Measurements from ENCODE around the gene KIF3B. TPM values are rescaled to one million over a fixed set of nuclear protein-coding genes. Genes with fewer than 3 reads are reported as not detected.
A peak's percentile ranks its signal among the peaks of the same experiment; 100 is the strongest.

KIF3B gene
- total and polyA plus RNA-seq, 2 of the 13 experiments (the other 11 are each of a cell fraction or from before 2014, with no cell fraction given): 23.6 to 28.8 TPM

- TF ChIP-seq LRRFIP1 (CRISPR knock-in tag; conservative IDR thresholded peaks at IDR 0.05) (no peak), ZNF441 (CRISPR knock-in tag; IDR thresholded peaks at IDR 0.05; ENCODE audit: borderline replicate concordance) (no peak), MTF2 (CRISPR knock-in tag; IDR thresholded peaks at IDR 0.05; ENCODE audit: borderline replicate concordance) (no peak), ZBTB38 (CRISPR knock-in tag; IDR thresholded peaks at IDR 0.05) (no peak), RBM22 (optimal IDR thresholded peaks at IDR 0.05; ENCODE audit: low read length) (no peak), KDM3A (CRISPR knock-in tag; IDR thresholded peaks at IDR 0.05; ENCODE audit: low read depth) (no peak; the same call in 1 of the 2 replicates), IRF2 (CRISPR knock-in tag; IDR thresholded peaks at IDR 0.05) (peak; percentile 79), RBFOX2 (IDR thresholded peaks at IDR 0.05; ENCODE audit: low read depth, low read length) (no peak), MTF1 (CRISPR knock-in tag; IDR thresholded peaks at IDR 0.05) (no peak), ATF3 (CRISPR knock-in tag; IDR thresholded peaks at IDR 0.05) (no peak), HMGA1 (CRISPR knock-in tag; conservative IDR thresholded peaks at IDR 0.05) (no peak), RARG (CRISPR knock-in tag; IDR thresholded peaks at IDR 0.05; ENCODE audit: low read depth) (no peak), ZSCAN25 (CRISPR knock-in tag; IDR thresholded peaks at IDR 0.05) (no peak), ZNF362 (CRISPR knock-in tag; IDR thresholded peaks at IDR 0.05; ENCODE audit: borderline replicate concordance) (no peak), ZNF781 (CRISPR knock-in tag; IDR thresholded peaks at IDR 0.05; ENCODE audit: borderline replicate concordance, not compliant biosample characterization) (peak; percentile 4), ZMYM4 (CRISPR knock-in tag; IDR thresholded peaks at IDR 0.05) (0 out of 2 replicates have a peak, but pooled peaks have one; percentile 29), TERF1 (CRISPR knock-in tag; IDR thresholded peaks at IDR 0.05) (no peak), ZNF251 (CRISPR knock-in tag; IDR thresholded peaks at IDR 0.05) (no peak), ZNF782 (CRISPR knock-in tag; IDR thresholded peaks at IDR 0.05; ENCODE audit: borderline replicate concordance) (0 out of 2 replicates have a peak, but pooled peaks have one; percentile 5), ZNF687 (CRISPR knock-in tag; IDR thresholded peaks at IDR 0.05) (no peak), SNAPC5 (CRISPR knock-in tag; IDR thresholded peaks at IDR 0.05; ENCODE audit: borderline replicate concordance) (no peak)
Measured at GRCh38 chr20:32336918-32337347, 59.5 kb downstream of the KIF3B start (continued).
